Activated gamma-delta T cell treated with anti-CD3 and anti-CD28 coated beads, Interleukin-2, amount 50 U/mL, for 16 hours (primary cell): ENCODE results near the gene KIF16B.

Experiments used
- DNase-seq: peaks from one replicate; pipeline ENCODE4 v3.0.0-alpha.2; 2020; ENCODE audit warnings: low read depth

The KIF16B gene

GRCh38 chr20:16351415-16351814 is 221.8 kb downstream of the KIF16B start:
- DNase-seq, result no peak

- DNase-seq, result no peak
Measured at GRCh38 chr20:16350465-16350864, 222.8 kb downstream of the KIF16B start.

- DNase-seq, result no peak
Measured at GRCh38 chr20:16349523-16350260, 223.6 kb downstream of the KIF16B start.

- no peak for DNase-seq
Measured at GRCh38 chr20:16346956-16347355, 226.3 kb downstream of the KIF16B start.

- DNase-seq, result no peak
Measured at GRCh38 chr20:16337707-16338106, 235.5 kb downstream of the KIF16B start.

GRCh38 chr20:16327606-16328005 is 245.6 kb downstream of the KIF16B start:
- DNase-seq, result no peak

GRCh38 chr20:16321291-16321690 is 252.0 kb downstream of the KIF16B start:
- DNase-seq, result no peak

GRCh38 chr20:16317445-16318362 is 255.5 kb downstream of the KIF16B start:
- DNase-seq, result no peak

- DNase-seq, result no peak
Measured at GRCh38 chr20:16316513-16316912, 256.7 kb downstream of the KIF16B start.

GRCh38 chr20:16314748-16315159 is 258.5 kb downstream of the KIF16B start:
- DNase-seq, result no peak

- no peak for DNase-seq
Measured at GRCh38 chr20:16314320-16314719, 258.9 kb downstream of the KIF16B start.

- no peak for DNase-seq
Measured at GRCh38 chr20:16313917-16314316, 259.3 kb downstream of the KIF16B start.

GRCh38 chr20:16312998-16313397 is 260.2 kb downstream of the KIF16B start:
- DNase-seq, result no peak

GRCh38 chr20:16311756-16312155 is 261.5 kb downstream of the KIF16B start:
- no peak for DNase-seq

GRCh38 chr20:16308754-16309153 is 264.5 kb downstream of the KIF16B start:
- DNase-seq, result no peak

GRCh38 chr20:16302818-16303217 is 270.4 kb downstream of the KIF16B start:
- no peak for DNase-seq

GRCh38 chr20:16301986-16302385 is 271.3 kb downstream of the KIF16B start:
- no peak for DNase-seq

- DNase-seq, result no peak
Measured at GRCh38 chr20:16299897-16300296, 273.4 kb downstream of the KIF16B start.

- no peak for DNase-seq
Measured at GRCh38 chr20:16296931-16297330, 276.3 kb downstream of the KIF16B start.

GRCh38 chr20:16295534-16295933 is 277.7 kb downstream of the KIF16B start:
- no peak for DNase-seq

- no peak for DNase-seq
Measured at GRCh38 chr20:16293590-16293989, 279.7 kb downstream of the KIF16B start.

- DNase-seq, result no peak
Measured at GRCh38 chr20:16292226-16292880, 280.9 kb downstream of the KIF16B start.

GRCh38 chr20:16290358-16290757 is 282.9 kb downstream of the KIF16B start:
- DNase-seq, result no peak
